HepG2 (cell line): Measurements from ENCODE around the gene SPRED2. TPM values are rescaled to one million over a fixed set of nuclear protein-coding genes. Genes with fewer than 3 reads are reported as not detected.
A peak's percentile ranks its signal among the peaks of the same experiment; 100 is the strongest.

Experiments used
- CREB1 ChIP-seq, 2 experiments: fragments of 450-650 bp in 1 of 2; IDR thresholded peaks; 2 replicates each; pipeline ENCODE4 v1.6.1; 2016 to 2017; ENCODE audit warnings: control low read depth in 1 of 2, mild to moderate bottlenecking in 1 of 2, missing compliant biosample characterization in 1 of 2, missing genetic modification characterization in 1 of 2
- GATAD2A ChIP-seq: IDR thresholded peaks from 2 replicates; pipeline ENCODE4 v1.6.1; 2016
- GPN1 ChIP-seq: sonication (generic); formaldehyde crosslinking; IDR thresholded peaks from 2 replicates; pipeline ENCODE4 v1.5.1; 2020; ENCODE audit warnings: missing genetic modification reagents, borderline replicate concordance
- HCFC1 ChIP-seq: fragments of 150-350 bp; IDR thresholded peaks from 2 replicates; pipeline ENCODE4 v1.6.1; 2014; ENCODE audit warnings: low read depth, low read length
- HIVEP1 ChIP-seq: sonication (generic); formaldehyde crosslinking; IDR thresholded peaks from 2 replicates; pipeline ENCODE4 v1.4.0; 2020; ENCODE audit warnings: mild to moderate bottlenecking, missing genetic modification reagents
- KLF6 ChIP-seq: IDR thresholded peaks from 2 replicates; pipeline ENCODE4 v1.8.0; 2016; ENCODE audit warnings: missing biosample characterization, missing genetic modification reagents
- LRRFIP1 ChIP-seq: sonication (generic); formaldehyde crosslinking; conservative IDR thresholded peaks from 2 replicates; pipeline ENCODE4 v1.4.0; 2020; ENCODE audit warnings: missing genetic modification reagents
- MATR3 ChIP-seq: sonication (generic); formaldehyde crosslinking; IDR thresholded peaks from 2 replicates; pipeline ENCODE4 v1.4.0; 2020; ENCODE audit warnings: missing genetic modification reagents
- MAZ ChIP-seq, 2 experiments: sonication (generic) in 1 of 2; formaldehyde crosslinking in 1 of 2; IDR thresholded peaks; 2 replicates each; pipeline versions ENCODE4 v1.5.0 to v1.6.1; 2012 to 2020; ENCODE audit warnings: low read depth in 2 of 2, mild to moderate bottlenecking in 2 of 2, borderline replicate concordance in 1 of 2, improper control_type of control experiment in 1 of 2, low read length in 1 of 2, missing genetic modification reagents in 1 of 2, moderate library complexity in 1 of 2
- MEIS1 ChIP-seq: sonication (generic); formaldehyde crosslinking; IDR thresholded peaks from 2 replicates; pipeline ENCODE4 v1.9.0; 2021; ENCODE audit warnings: mild to moderate bottlenecking, missing genetic modification reagents, moderate library complexity, borderline replicate concordance
- MEIS2 ChIP-seq: sonication (generic); formaldehyde crosslinking; IDR thresholded peaks from 2 replicates; pipeline ENCODE4 v1.9.0; 2021; ENCODE audit warnings: mild to moderate bottlenecking, missing genetic modification reagents
- PRPF4 ChIP-seq: fragments of 200-400 bp; formaldehyde crosslinking; IDR thresholded peaks from 2 replicates; pipeline ENCODE4 v1.6.1; 2016; ENCODE audit warnings: low read length, low read depth; ENCODE audit not compliant: poor library complexity, severe bottlenecking
- RFXANK ChIP-seq: IDR thresholded peaks from 2 replicates; pipeline ENCODE4 v1.6.1; 2016
- SATB2 ChIP-seq: sonication (generic); formaldehyde crosslinking; IDR thresholded peaks from 2 replicates; pipeline ENCODE4 v1.5.0; 2020; ENCODE audit warnings: missing genetic modification reagents
- SSRP1 ChIP-seq: IDR thresholded peaks from 2 replicates; pipeline ENCODE4 v1.6.1; 2016; ENCODE audit warnings: control low read depth
- ZNF30 ChIP-seq: sonication (generic); formaldehyde crosslinking; IDR thresholded peaks from 2 replicates; pipeline ENCODE4 v1.5.0; 2020; ENCODE audit warnings: mild to moderate bottlenecking, missing genetic modification reagents
- ZNF335 ChIP-seq: sonication (generic); formaldehyde crosslinking; IDR thresholded peaks from 2 replicates; pipeline ENCODE4 v1.4.0; 2020; ENCODE audit warnings: missing genetic modification reagents
- ZNF432 ChIP-seq: sonication (generic); formaldehyde crosslinking; IDR thresholded peaks from 2 replicates; pipeline ENCODE4 v1.5.0; 2020; ENCODE audit warnings: missing genetic modification reagents, mild to moderate bottlenecking, borderline replicate concordance
- ZNF616 ChIP-seq: sonication (generic); formaldehyde crosslinking; IDR thresholded peaks from 2 replicates; pipeline ENCODE4 v1.5.0; 2020; ENCODE audit warnings: low read depth, mild to moderate bottlenecking, missing genetic modification reagents
- ZNF678 ChIP-seq: sonication (generic); formaldehyde crosslinking; IDR thresholded peaks from 2 replicates; pipeline ENCODE4 v1.4.0; 2020; ENCODE audit warnings: mild to moderate bottlenecking, missing genetic modification reagents
- ZNF749 ChIP-seq: sonication (generic); formaldehyde crosslinking; IDR thresholded peaks from 2 replicates; pipeline ENCODE4 v1.8.0; 2022; ENCODE audit warnings: mild to moderate bottlenecking, missing genetic modification reagents, moderate library complexity, borderline replicate concordance
- ZSCAN22 ChIP-seq: sonication (generic); formaldehyde crosslinking; IDR thresholded peaks from 2 replicates; pipeline ENCODE4 v1.4.0; 2020; ENCODE audit warnings: mild to moderate bottlenecking, missing genetic modification reagents
- polyA plus RNA-seq, 8 experiments: library from polyadenylated mRNA; depleted of rRNA in 3 of 8; stranded (reverse) in 7 of 8; unstranded in 1 of 8; fragments of >200 nt; fragmentation: Illumina TruSeq in 4 of 8; extraction: Trizol in 4 of 8; gene quantifications; 2 replicates each; pipeline versions ENCODE4 v1.2.1 to v1.2.3, GENCODE V29; 2011 to 2016; ENCODE audit warnings: low read depth in 4 of 8, missing spikeins in 1 of 8, mixed read lengths in 1 of 8; ENCODE audit not compliant: insufficient read depth in 1 of 8
- total RNA-seq, 5 experiments: library from RNA; depleted of rRNA; stranded (reverse); fragments of >200 nt; fragmentation: Illumina TruSeq; extraction: Trizol; gene quantifications; 2 replicates each; pipeline ENCODE4 v1.2.3, GENCODE V29; 2016; ENCODE audit warnings: low read depth in 1 of 5
- TF ChIP-seq, protein P1 (sequence below): sonication (generic); formaldehyde crosslinking; IDR thresholded peaks from 2 replicates; pipeline ENCODE4 v1.9.0; 2021; ENCODE audit warnings: missing genetic modification reagents, borderline replicate concordance

SPRED2 gene
- total and polyA plus RNA-seq, 2 of the 13 experiments (the other 11 are each of a cell fraction or from before 2014, with no cell fraction given), result 13.0 to 37.0 TPM

- peak; percentile 33; the same call in 1 of the 2 replicates for TF ChIP-seq ZNF678 (CRISPR knock-in tag)
- no peak for TF ChIP-seq ZNF616 (CRISPR knock-in tag)
- no peak for TF ChIP-seq LRRFIP1 (CRISPR knock-in tag)
- no peak for TF ChIP-seq ZNF432
- no peak; the same call in 1 of the 2 replicates for TF ChIP-seq SSRP1 (CRISPR knock-in tag)
- peak; percentile 42 for TF ChIP-seq KLF6 (CRISPR knock-in tag)
- peak; percentile 17; the same call in 1 of the 2 replicates for TF ChIP-seq ZNF335
- TF ChIP-seq ZSCAN22, result no peak
- TF ChIP-seq HCFC1, result peak; percentile 5; the same call in 1 of the 2 replicates
- TF ChIP-seq ZNF749 (CRISPR knock-in tag), result peak; percentile 50; the same call in 1 of the 2 replicates
- TF ChIP-seq GATAD2A (CRISPR knock-in tag), result peak; percentile 80
- peak; percentile 14 for TF ChIP-seq MAZ (IDR thresholded peaks at IDR 0.05; ENCODE audit: borderline replicate concordance, low read depth, low read length)
- peak; percentile 81 for TF ChIP-seq MAZ (CRISPR knock-in tag; IDR thresholded peaks at IDR 0.05; ENCODE audit: low read depth)
- TF ChIP-seq MEIS1, result no peak; the same call in 1 of the 2 replicates
- TF ChIP-seq SATB2 (CRISPR knock-in tag), result no peak; the same call in 1 of the 2 replicates
- TF ChIP-seq ZNF30 (CRISPR knock-in tag), result no peak
- TF ChIP-seq, protein P1, sequence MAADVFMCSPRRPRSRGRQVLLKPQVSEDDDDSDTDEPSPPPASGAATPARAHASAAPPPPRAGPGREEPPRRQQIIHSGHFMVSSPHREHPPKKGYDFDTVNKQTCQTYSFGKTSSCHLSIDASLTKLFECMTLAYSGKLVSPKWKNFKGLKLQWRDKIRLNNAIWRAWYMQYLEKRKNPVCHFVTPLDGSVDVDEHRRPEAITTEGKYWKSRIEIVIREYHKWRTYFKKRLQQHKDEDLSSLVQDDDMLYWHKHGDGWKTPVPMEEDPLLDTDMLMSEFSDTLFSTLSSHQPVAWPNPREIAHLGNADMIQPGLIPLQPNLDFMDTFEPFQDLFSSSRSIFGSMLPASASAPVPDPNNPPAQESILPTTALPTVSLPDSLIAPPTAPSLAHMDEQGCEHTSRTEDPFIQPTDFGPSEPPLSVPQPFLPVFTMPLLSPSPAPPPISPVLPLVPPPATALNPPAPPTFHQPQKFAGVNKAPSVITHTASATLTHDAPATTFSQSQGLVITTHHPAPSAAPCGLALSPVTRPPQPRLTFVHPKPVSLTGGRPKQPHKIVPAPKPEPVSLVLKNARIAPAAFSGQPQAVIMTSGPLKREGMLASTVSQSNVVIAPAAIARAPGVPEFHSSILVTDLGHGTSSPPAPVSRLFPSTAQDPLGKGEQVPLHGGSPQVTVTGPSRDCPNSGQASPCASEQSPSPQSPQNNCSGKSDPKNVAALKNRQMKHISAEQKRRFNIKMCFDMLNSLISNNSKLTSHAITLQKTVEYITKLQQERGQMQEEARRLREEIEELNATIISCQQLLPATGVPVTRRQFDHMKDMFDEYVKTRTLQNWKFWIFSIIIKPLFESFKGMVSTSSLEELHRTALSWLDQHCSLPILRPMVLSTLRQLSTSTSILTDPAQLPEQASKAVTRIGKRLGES (CRISPR knock-in tag), result 0 out of 2 replicates have a peak, but pooled peaks have one; percentile 74
- peak; percentile 36 for TF ChIP-seq MEIS2 (CRISPR knock-in tag)
- peak; percentile 71; the same call in 1 of the 2 replicates for TF ChIP-seq HIVEP1 (CRISPR knock-in tag)
- TF ChIP-seq CREB1 (IDR thresholded peaks at IDR 0.05), result peak; percentile 78
- peak; percentile 88 for TF ChIP-seq CREB1 (CRISPR knock-in tag; IDR thresholded peaks at IDR 0.05)
- TF ChIP-seq MATR3 (CRISPR knock-in tag), result no peak
- no peak for TF ChIP-seq PRPF4
- TF ChIP-seq GPN1, result no peak
- TF ChIP-seq RFXANK (CRISPR knock-in tag), result no peak
These were observed 3.9 kb upstream of the SPRED2 start (continued) for GRCh38 chr2:65436169-65436823.
